ENCODE measurements around the gene NIPSNAP2.
"Not testable (repeated sequence)": the region's sequence is repeated elsewhere in the genome, so short reads cannot be mapped to it uniquely, and the experiment has no call there.

Gene NIPSNAP2

GRCh38 chr7:55977831-55978230 lies 13.4 kb downstream of the NIPSNAP2 start:
- DNase-seq: peak; percentile 62

GRCh38 chr7:55980266-55980665 lies 15.9 kb downstream of the NIPSNAP2 start:
- DNase-seq: no peak

- DNase-seq: no peak
Measured at GRCh38 chr7:55983537-55983936, 19.2 kb downstream of the NIPSNAP2 start.

GRCh38 chr7:55992346-55992745 lies 28.0 kb downstream of the NIPSNAP2 start:
- DNase-seq: no peak

GRCh38 chr7:55996856-55997500 lies 32.6 kb downstream of the NIPSNAP2 start:
- DNase-seq: no peak

- DNase-seq: no peak
Measured at GRCh38 chr7:56003749-56004148, 39.4 kb downstream of the NIPSNAP2 start.

DNA sequence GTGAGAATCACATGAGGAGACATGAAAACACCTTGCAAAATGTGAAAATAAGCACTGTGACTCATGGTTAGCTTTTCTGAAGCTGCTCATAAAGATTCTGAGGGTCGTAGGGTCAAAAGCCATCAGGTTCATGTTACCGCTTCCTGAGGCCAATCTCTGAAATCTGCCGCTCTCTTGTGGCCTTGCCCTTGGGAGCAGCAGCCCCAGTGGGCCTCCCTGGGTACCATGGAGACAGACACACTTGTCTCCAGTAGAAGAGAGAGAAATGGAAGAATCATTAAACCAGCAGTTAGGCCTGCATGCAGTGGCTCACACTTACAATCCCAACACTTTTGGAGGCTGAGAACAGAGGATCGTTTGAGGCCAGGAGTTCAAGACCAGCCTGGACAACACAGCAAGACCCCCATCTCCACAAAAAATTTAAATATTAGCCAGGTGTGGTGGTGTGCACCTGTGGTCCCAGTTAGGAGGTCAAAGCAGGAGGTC lies 42.8 kb downstream of the NIPSNAP2 start:
- no peak for DNase-seq

- DNase-seq: no peak
Measured at GRCh38 chr7:56007891-56008290, 43.5 kb downstream of the NIPSNAP2 start.

DNA sequence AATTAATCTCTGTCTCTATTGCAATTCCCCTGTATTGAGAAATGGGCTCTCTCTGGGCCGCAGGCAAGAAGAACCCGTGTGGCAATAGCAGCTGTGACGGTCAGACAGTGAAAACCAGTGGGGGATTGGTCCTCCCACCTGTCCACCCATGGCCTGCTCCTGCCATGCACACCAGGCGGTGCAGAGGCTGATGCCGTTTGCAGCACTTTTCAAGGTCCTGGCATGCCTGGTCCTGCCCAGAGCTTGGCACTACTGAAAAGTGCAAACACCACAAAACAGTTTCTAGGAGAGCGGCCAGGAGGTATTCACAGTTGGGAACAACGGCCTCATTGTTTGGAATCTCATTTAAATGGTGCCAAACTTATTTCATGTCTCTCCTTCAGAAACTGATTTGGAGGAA lies 45.3 kb downstream of the NIPSNAP2 start:
- DNase-seq: no peak

DNA sequence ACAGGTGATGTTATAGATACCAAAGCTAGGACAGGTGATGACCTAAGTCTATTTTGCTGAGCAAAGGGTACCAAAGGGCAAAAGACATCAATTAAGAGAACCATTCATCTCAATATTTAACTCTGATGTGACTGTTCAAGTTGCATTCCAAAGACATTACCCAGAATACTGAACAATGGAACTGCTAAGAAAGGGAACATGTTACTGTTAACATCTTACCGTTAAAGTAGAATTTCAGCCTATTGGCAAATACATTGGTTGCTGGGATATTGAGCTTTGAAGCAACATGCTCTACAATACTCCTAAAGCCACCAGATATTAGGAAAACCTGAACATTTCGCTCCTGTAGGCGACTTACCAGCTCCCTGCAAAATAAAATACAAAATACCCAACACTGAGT lies 52.6 kb downstream of the NIPSNAP2 start:
- DNase-seq: not testable (repeated sequence)

DNA sequence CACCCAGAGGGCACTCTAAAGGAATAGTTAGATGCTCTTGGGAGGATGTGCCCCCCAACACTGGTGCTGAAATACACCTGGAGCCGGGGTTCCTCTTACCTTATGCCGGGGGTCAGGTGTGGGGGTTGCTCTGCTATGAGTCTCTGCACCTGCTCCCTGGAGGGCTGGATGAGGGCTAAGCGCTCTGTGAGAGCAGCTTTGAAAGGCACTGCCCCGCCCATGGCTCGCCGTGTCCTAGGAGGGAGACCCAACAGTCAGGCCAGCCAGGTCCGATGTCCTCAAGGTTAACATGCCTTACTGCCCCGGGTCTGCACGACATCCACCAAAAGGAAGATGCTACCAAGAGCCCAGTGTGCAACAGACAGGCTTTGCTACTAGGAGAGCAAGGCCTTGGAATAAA lies 55.1 kb downstream of the NIPSNAP2 start:
- no peak for DNase-seq

DNA sequence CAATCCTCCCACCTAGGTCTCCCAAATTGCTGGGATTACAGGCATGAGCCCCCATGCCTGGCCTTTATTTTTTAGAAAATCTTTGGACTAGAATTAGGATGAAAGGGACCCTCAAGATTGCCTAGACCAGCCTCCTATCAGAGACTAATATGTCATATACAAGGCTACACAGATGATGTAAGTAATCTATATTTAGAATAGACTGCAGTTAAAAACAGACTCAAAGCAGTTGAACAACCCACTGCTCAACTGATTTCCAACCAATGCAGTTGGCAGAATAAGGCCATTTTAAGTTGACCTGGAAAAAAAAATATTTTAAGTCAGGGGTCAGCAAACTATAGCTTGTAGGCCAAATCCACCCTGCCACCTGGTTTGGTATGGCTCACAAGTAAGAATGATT lies 59.1 kb downstream of the NIPSNAP2 start:
- DNase-seq: no peak

DNA sequence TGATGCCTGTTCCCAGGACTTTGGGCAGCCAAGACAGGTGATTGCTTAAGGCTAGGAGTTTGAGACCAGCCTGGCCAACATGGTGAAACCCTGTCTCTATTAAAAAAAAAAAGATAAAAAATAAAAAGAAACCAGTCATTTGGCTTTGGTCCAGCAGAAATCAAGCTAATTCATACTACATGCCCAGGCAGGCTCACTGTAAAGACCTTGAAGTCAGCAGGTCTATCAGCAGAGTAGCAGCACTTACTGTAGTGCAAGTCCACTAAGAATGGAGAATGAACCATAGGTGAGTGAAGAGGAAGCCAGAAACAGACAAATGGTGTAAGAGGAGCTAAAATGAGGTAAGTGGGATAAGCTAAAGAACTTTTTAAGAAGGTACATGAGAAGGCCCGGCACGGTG lies 62.2 kb downstream of the NIPSNAP2 start:
- no peak for DNase-seq

- no peak for DNase-seq
Measured at GRCh38 chr7:56028942-56029630, 64.7 kb downstream of the NIPSNAP2 start.

DNA sequence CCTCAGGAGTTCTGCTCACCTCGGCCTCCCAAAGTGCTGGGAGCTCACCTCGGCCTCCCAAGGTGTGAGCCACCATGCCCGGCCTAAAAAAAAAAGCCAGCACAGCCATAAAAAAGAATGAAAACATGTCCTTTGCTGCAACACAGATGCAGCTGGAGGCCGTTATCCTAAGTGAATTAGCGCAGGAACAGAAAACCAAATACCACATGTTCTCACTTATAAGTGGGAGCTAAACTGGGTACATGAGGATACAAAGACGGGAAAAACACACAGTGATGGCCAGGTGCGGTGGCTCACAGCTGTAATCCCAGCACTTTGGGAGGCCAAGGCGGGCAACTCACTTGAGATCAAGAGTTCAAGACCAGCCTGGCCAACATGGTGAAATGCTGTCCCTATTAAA lies 66.0 kb downstream of the NIPSNAP2 start:
- DNase-seq: no peak

- not testable (repeated sequence) for DNase-seq
Measured at GRCh38 chr7:56031556-56031955, 67.2 kb downstream of the NIPSNAP2 start.

DNA sequence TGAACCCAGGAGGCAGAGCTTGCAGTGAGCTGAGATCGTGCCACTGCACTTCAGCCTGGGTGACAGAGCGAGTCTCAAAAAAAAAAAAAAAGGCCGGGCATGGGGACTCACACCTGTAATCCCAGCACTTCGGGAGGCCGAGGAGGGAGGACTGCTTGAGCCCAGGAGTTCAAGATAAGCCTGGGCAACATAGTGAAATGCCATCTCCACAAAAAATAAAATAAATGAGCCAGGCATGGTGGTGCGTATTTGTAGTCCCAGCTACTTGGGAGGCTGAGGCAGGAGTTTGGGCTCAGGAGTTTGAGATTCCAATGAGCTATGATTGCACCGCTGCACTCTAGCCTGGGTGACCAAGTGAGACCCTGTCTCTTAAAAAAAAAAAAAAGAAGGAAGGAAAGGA lies 68.2 kb downstream of the NIPSNAP2 start:
- DNase-seq: not testable (repeated sequence)

DNA sequence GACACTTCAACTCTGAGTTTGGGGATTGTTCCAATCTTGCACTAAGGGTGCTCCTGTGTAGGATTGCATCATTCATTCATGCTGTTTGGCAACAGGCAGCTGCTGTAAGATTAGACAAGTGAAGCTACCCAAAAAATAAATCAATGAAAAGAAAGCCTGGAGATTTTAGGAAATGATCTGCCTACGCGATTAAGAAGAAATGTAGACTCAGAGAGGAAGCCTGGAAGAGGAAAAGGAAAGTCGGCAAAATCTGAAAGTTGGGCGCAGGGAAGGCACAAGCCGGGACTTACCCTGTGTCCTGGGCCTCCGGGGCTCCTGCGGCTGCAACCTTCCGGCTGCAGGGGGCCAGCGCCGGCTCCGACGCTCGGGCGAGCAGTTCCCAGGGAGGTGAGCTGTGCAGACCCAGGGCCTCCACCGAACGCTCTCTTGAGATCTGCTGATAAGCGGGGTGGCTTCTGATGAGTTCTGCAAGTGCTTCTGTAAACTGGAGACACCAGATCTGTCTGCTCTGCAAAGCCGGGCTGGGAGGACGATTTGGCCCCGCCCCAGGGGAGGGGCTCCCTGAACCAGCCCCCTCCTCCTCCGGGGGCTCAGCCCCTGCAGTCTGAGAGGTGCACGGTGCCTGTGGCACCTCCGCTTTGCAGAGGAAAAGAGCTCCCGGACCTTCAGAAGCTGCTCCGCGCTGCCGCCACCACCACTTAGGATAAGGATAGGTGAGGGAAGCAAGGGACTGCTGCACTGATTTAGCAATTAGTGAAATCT lies 69.5 kb downstream of the NIPSNAP2 start:
- peak; percentile 66 for DNase-seq

- no peak for DNase-seq
Measured at GRCh38 chr7:56040730-56041129, 76.3 kb downstream of the NIPSNAP2 start.

DNA sequence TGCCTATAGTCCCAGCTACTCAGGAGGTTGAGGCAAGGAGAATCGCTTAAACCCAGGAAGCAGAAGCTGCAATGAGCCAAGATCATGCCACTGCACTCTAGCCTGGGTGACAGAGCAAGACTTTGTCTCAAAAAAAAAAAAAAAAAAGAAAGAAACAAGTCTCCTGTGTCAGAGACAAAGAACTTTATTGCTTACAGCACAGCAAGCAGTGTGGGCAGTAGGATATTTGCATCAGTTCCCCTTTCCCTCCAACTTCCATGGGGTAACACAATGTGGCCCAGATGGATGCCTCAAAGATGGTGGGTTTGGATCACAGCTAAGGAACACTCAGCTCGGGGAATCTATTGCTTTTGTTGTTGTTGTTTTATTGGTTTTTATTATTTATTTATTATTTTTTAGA lies 81.4 kb downstream of the NIPSNAP2 start:
- DNase-seq: not testable (repeated sequence)

DNA sequence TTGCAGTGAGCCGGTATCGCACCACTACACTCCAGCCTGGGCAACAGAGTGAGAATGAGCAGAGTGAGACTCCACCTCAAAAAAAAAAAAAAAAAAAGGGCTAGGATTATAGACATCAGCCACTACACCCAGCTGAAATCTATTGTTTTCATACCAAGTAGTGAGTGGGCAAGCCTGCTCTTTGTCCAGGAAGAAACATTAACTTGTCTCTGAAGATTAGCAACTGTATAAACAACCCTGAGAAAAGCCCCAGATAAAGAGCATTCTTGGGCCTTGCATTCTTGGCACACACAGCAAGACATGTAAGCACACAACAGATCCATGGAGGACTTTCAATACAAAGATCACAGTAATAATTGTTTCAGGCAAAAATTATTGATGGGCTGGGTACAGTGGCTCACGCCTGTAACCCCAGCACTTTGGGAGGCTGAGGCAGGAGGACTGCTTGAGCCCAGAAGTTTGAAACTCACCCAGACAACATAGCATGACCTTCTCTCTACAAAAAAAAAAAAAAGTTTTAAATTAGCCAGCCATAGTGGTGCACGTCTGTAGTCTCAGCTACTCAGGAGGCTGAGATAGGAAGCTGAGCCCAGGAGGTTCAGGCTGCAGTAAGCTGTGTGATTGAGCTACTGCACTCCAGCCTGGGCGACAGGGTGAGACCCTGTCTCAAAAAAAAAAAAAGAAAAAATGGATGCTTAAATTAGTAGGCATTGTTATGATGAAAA lies 82.5 kb downstream of the NIPSNAP2 start:
- DNase-seq: no peak

- DNase-seq: not testable (repeated sequence)
Measured at GRCh38 chr7:56047446-56048116, 83.2 kb downstream of the NIPSNAP2 start.

- no peak for DNase-seq
Measured at GRCh38 chr7:56048245-56048644, 83.9 kb downstream of the NIPSNAP2 start.

Measured in NCI-H1092 (cell line).